Effector CD4-positive, alpha-beta T cell (primary cell): Measurements from ENCODE around the gene RPS26.
A peak's percentile ranks its signal among the peaks of the same experiment; 100 is the strongest.
"Not testable (repeated sequence)": the region's sequence is repeated elsewhere in the genome, so short reads cannot be mapped to it uniquely, and the experiment has no call there.

ENCODE experiments used
- DNase-seq: peaks from one replicate; pipeline ENCODE4 v3.0.0-alpha.2; 2020

Gene RPS26

GRCh38 chr12:56021889-56022497 lies 19.7 kb upstream of the RPS26 start:
- DNase-seq: no peak

DNA sequence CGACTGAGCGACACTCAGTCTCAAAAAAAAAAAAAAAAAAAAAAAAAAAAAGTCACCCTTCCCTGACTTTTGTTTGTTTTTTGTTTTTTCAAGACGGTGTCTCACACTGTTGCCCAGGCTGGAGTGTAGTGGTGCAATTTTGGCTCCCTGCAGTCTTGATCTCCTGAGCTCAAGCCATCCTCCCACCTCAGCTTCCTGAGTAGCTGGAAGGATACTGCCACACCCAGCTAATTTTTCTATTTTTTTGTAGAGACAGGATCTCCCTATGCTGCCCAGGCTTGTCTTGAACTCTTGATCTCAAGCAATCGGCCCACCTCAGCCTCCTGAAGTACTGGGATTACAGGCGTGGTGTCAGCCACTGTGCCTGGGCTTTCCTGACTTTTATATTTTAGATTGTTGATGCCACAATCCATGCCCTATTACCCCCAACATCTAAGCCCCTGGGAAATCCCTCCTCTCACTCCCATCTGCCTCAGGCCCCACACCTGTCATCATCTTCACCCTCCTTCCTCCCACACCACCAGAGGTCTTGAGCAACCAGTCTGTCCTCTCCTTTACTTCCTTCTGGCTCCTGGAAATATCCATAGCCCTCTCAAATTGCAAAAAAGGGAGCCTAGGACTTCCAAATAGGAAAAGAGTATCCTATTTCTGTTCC lies 13.1 kb upstream of the RPS26 start:
- no peak for DNase-seq

- DNase-seq: no peak
Measured at GRCh38 chr12:56029166-56029519, 12.6 kb upstream of the RPS26 start.

GRCh38 chr12:56029666-56030293 lies 11.9 kb upstream of the RPS26 start:
- peak; percentile 28 for DNase-seq

- DNase-seq: peak; percentile 26
Measured at GRCh38 chr12:56031987-56032386, 9.7 kb upstream of the RPS26 start.

DNA sequence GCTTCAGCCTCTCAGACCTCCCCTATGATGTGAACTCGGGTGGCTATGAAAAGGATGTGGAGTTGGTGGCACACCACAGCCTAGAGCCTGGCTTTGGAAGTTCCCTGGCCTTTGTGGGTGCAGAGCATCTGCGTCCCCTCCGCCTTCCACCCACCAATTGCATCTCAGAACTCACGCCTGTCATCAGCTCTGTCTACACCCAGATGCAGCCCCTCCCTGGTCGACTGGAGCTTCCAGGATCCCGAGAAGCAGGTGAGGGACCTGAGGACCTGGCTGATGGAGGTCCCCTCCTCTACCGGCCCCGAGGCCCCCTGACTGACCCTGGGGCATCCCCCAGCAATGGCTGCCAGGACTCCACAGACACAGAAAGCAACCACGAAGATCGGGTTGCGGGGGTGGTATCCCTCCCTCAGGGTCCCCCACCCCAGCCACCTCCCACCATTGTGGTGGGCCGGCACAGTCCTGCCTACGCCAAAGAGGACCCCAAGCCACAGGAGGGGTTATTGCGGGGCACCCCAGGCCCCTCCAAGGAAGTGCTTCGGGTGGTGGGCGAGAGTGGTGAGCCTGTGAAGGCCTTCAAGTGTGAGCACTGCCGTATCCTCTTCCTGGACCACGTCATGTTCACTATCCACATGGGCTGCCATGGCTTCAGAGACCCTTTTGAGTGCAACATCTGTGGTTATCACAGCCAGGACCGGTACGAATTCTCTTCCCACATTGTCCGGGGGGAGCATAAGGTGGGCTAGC lies 7.0 kb upstream of the RPS26 start:
- DNase-seq: peak; percentile 32

GRCh38 chr12:56037161-56037560 lies 4.6 kb upstream of the RPS26 start:
- DNase-seq: no peak

GRCh38 chr12:56038022-56038655 lies 3.6 kb upstream of the RPS26 start:
- DNase-seq: no peak

- no peak for DNase-seq
Measured at GRCh38 chr12:56040151-56040550, 1.6 kb upstream of the RPS26 start.

DNA sequence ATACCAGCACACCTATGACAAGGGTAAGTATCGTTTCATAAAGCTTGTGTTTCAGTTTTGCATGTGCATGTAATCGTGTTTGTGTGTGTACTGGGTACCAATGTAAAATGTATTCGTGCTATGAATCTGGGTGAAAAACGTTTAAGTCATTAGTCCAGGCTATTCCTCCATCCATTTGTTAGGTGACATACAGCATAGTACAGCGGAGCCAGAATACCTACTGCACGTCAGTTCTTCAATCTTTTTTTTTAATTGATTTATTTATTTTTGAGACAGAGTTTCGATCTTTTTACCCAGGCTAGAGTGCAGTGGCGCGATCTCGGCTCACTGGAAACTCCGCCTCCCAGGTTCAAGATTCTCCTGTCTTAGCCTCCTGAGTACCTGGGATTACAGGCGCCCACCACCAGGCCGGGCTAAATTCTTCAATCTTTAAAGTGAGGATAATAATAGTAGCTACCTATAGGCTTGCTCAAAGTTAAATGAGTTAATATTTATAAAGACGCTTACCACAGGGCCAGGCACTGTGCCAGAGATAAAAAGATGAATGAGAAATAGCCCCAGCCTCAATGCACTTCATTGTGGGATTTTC lies 661 bp upstream of the RPS26 start:
- DNase-seq: no peak

GRCh38 chr12:56042430-56042813 lies 704 bp downstream of the RPS26 start:
- DNase-seq: not testable (repeated sequence)

DNA sequence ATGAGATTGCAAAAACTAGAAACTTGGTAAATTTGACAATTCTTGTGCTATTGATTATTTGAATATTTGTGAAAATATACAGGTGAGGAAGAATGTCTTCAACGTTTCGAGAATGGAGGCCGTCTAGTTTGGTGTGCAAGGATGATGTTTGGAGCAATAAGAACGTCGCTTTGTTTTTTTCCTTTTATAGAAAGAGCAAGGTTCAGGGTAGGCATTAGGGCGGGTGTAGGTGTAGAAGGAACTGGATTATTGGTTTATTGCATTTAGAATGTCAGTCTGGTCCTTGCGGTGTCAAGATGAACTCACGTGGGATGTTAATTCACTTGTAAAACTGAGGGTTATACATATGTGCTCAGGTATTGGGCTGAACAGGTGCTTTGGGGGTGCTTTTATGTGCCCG lies 1.1 kb downstream of the RPS26 start:
- DNase-seq: no peak

DNA sequence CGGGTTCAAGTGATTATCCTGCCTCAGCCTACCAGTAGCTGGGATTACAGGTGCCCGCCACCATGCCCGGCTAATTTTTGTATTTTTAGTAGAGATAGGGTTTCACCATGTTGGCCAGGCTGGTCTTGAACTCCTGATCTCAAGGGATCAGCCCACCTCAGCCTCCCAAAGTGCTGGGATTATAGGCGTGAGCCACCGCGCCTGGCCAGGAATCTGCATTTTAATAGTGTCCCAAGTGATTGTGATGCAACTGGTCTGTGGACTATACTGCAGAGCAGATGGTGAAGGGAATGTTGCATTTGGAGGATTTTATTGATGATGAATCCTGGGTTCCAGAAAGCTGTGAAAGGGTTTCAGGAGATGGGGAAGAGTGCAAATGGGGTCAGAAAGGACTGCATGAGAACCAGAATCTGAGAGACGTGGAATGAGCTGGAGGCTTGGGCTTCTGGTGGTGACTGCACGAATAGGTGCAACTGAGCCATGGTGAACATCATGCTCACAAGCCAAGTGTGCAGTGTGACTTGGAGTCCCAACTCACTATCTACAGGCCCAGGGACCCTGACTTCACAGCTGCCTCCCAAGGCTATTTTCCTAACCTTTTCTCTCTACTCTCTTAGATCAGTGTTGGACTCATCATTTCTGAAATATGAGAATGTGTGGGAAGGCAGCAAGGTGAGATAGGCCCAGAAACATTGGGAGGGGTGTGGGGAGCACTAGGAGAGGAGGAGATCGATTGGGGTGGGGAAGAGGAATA lies 4.5 kb downstream of the RPS26 start:
- DNase-seq: no peak

- DNase-seq: no peak
Measured at GRCh38 chr12:56053407-56053893, 11.7 kb downstream of the RPS26 start.

- not testable (repeated sequence) for DNase-seq
Measured at GRCh38 chr12:56059964-56060363, 18.2 kb downstream of the RPS26 start.

DNA sequence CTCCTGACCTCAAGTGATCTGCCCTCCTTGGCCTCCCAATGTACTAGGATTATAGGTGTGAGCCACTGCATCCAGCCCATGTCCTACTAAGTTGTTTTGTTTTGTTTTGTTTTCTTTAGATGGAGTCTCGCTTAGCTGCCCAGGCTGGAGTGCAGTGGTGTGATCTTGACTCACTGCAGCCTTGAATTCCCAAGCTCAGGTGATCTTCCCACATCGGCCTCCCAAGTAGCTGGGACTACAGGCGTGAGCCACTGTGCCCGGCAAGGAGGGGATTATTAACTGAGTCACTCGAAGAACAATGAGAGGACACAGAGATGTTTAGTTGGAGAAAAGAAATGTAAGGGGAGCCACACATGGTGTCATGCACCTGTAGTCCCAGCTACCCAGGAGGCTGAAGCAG lies 20.3 kb downstream of the RPS26 start:
- DNase-seq: no peak

- DNase-seq: no peak
Measured at GRCh38 chr12:56062996-56063395, 21.3 kb downstream of the RPS26 start.

DNA sequence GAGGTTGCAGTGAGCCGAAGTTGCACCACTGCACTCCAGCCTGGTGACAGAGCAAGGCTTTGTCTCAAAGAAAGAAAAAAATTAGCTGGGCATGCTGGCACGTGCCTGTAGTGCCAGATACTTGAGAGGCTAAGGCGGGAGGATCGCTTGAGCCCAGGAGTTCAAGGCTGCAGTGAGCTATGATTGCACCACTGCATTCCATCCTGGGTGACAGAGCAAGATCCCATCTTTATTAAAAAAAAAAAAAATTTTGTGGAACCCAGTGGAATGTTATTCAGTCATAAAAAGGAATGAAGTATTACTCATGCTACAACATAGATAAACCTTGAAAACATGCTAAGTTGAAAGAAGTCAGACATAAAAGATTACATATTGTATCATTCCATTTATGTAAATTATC lies 29.9 kb downstream of the RPS26 start:
- DNase-seq: no peak

- no peak for DNase-seq
Measured at GRCh38 chr12:56074396-56074795, 32.7 kb downstream of the RPS26 start.

- DNase-seq: not testable (repeated sequence)
Measured at GRCh38 chr12:56077966-56078365, 36.2 kb downstream of the RPS26 start.

- no peak for DNase-seq
Measured at GRCh38 chr12:56078427-56078826, 36.7 kb downstream of the RPS26 start.
